ENCODE data around the gene CEP290. TPM values are rescaled to one million over a fixed set of nuclear protein-coding genes. Genes with fewer than 3 reads are reported as not detected.

Gene CEP290
- total and polyA plus RNA-seq, 4 donors: 1.0 to 4.7 (median 4.0) TPM

DNA sequence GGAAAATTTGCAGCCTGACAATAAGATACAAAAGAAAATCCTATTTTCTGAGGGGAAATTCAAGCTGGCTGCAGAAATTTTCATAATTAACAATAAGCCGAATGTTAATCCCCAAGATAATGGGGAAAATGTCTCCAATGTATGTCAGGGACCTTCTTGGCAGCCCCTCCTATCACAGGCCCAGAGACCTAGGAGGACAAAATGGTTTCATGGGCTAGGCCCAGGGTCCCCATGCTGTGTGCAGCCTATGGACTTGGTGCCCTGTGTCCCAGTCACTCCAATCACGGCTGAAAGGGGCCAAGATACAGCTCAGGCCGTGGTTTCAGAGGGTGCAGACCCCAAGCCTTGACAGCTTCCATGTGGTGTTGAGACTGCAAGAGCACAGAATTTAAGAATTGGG is 123.9 kb downstream of the CEP290 start:
- Histone ChIP-seq H3K27me3 (ENCODE audit: control insufficient read depth in 4 of 4, insufficient read depth in 4 of 4, low read length in 3 of 4) (no peaks in the 10 kb centered on the region), H3K27ac (ENCODE audit: low read depth in 1 of 2, low read length in 2 of 2) (no peak overlapping the region), H3K36me3 (ENCODE audit: control insufficient read depth in 4 of 4, insufficient read depth in 3 of 4, low read depth in 1 of 4, low read length in 3 of 4) (no peaks in the 10 kb centered on the region), H3K9ac (ENCODE audit: low read depth in 1 of 2, low read length in 2 of 2) (no peak overlapping the region), H3K4me1 (ENCODE audit: control insufficient read depth in 4 of 4, insufficient read depth in 4 of 4, low read length in 3 of 4) (no peaks in the 10 kb centered on the region), H3K9me3 (ENCODE audit: control insufficient read depth in 4 of 4, low read length in 3 of 4) (no peaks in the 10 kb centered on the region), H3K4me3 (ENCODE audit: low read depth in 1 of 3, low read length in 3 of 3) (no peak overlapping the region)
- 79% methylated on average over 3 of the region's 3 CpGs for WGBS
- TF ChIP-seq, protein P1, sequence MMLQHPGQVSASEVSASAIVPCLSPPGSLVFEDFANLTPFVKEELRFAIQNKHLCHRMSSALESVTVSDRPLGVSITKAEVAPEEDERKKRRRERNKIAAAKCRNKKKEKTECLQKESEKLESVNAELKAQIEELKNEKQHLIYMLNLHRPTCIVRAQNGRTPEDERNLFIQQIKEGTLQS (IDR thresholded peaks at IDR 0.05): no peak
- no peak for DNase-seq (ENCODE audit: low spot score)

GRCh38 chr12:88015825-88016224 is 126.1 kb downstream of the CEP290 start:
- H3K4me3 ChIP-seq (ENCODE audit: low read depth in 1 of 3, low read length in 3 of 3): no peak overlapping the region
- TF ChIP-seq JUND (IDR thresholded peaks at IDR 0.05): no peak
- TF ChIP-seq YY1 (IDR thresholded peaks at IDR 0.05): no peak
- TF ChIP-seq RAD21 (IDR thresholded peaks at IDR 0.05): no peak
- TF ChIP-seq, protein P2, sequence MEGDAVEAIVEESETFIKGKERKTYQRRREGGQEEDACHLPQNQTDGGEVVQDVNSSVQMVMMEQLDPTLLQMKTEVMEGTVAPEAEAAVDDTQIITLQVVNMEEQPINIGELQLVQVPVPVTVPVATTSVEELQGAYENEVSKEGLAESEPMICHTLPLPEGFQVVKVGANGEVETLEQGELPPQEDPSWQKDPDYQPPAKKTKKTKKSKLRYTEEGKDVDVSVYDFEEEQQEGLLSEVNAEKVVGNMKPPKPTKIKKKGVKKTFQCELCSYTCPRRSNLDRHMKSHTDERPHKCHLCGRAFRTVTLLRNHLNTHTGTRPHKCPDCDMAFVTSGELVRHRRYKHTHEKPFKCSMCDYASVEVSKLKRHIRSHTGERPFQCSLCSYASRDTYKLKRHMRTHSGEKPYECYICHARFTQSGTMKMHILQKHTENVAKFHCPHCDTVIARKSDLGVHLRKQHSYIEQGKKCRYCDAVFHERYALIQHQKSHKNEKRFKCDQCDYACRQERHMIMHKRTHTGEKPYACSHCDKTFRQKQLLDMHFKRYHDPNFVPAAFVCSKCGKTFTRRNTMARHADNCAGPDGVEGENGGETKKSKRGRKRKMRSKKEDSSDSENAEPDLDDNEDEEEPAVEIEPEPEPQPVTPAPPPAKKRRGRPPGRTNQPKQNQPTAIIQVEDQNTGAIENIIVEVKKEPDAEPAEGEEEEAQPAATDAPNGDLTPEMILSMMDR (IDR thresholded peaks at IDR 0.05; ENCODE audit: low read depth, low read length, missing input control): no peak
- TF ChIP-seq, protein P1 (IDR thresholded peaks at IDR 0.05): no peak
- TF ChIP-seq SP1 (IDR thresholded peaks at IDR 0.05): no peak
- DNase-seq (ENCODE audit: low spot score): no peak
- no peaks in the 10 kb centered on the region for H3K36me3 ChIP-seq (ENCODE audit: control insufficient read depth in 4 of 4, insufficient read depth in 3 of 4, low read depth in 1 of 4, low read length in 3 of 4)
- no peaks in the 10 kb centered on the region for H3K9me3 ChIP-seq (ENCODE audit: control insufficient read depth in 4 of 4, low read length in 3 of 4)
- H3K27ac ChIP-seq (ENCODE audit: low read depth in 1 of 2, low read length in 2 of 2): no peak overlapping the region
- H3K27me3 ChIP-seq (ENCODE audit: control insufficient read depth in 4 of 4, insufficient read depth in 4 of 4, low read length in 3 of 4): no peaks in the 10 kb centered on the region
- H3K4me1 ChIP-seq (ENCODE audit: control insufficient read depth in 4 of 4, insufficient read depth in 4 of 4, low read length in 3 of 4): no peaks in the 10 kb centered on the region
- H3K9ac ChIP-seq (ENCODE audit: low read depth in 1 of 2, low read length in 2 of 2): no peak overlapping the region
- 60% methylated on average over 1 of the region's 1 CpG for WGBS

DNA sequence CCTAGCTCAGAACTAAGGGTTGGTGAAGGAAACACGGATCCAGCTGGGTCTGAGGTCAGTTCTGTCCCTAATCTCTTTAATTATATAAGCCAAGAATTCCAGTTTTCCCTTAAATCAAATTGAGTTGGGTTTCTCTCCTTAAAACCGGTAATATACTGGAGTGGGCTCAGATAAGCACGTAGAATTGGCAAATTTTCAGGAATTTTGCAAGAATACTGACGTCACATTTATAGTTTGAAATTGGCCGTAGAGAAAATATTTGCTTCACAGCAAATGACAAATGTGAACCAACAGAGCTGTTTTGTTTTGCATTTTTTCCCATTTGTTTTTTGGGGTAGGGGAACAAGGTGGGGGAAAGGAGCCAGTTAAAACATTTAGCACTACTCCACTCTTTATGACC is 130.1 kb downstream of the CEP290 start:
- no peaks in the 10 kb centered on the region for H3K36me3 ChIP-seq (ENCODE audit: control insufficient read depth in 4 of 4, insufficient read depth in 3 of 4, low read depth in 1 of 4, low read length in 3 of 4)
- no peak overlapping the region for H3K9ac ChIP-seq (ENCODE audit: low read depth in 1 of 2, low read length in 2 of 2)
- no peaks in the 10 kb centered on the region for H3K9me3 ChIP-seq (ENCODE audit: control insufficient read depth in 4 of 4, low read length in 3 of 4)
- TF ChIP-seq, protein P3, sequence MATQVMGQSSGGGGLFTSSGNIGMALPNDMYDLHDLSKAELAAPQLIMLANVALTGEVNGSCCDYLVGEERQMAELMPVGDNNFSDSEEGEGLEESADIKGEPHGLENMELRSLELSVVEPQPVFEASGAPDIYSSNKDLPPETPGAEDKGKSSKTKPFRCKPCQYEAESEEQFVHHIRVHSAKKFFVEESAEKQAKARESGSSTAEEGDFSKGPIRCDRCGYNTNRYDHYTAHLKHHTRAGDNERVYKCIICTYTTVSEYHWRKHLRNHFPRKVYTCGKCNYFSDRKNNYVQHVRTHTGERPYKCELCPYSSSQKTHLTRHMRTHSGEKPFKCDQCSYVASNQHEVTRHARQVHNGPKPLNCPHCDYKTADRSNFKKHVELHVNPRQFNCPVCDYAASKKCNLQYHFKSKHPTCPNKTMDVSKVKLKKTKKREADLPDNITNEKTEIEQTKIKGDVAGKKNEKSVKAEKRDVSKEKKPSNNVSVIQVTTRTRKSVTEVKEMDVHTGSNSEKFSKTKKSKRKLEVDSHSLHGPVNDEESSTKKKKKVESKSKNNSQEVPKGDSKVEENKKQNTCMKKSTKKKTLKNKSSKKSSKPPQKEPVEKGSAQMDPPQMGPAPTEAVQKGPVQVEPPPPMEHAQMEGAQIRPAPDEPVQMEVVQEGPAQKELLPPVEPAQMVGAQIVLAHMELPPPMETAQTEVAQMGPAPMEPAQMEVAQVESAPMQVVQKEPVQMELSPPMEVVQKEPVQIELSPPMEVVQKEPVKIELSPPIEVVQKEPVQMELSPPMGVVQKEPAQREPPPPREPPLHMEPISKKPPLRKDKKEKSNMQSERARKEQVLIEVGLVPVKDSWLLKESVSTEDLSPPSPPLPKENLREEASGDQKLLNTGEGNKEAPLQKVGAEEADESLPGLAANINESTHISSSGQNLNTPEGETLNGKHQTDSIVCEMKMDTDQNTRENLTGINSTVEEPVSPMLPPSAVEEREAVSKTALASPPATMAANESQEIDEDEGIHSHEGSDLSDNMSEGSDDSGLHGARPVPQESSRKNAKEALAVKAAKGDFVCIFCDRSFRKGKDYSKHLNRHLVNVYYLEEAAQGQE (IDR thresholded peaks at IDR 0.05): no peak
- TF ChIP-seq GABPA (IDR thresholded peaks at IDR 0.05 in 1 of 2, conservative IDR thresholded peaks at IDR 0.05 in 1 of 2): no peak
- TF ChIP-seq, protein P2 (IDR thresholded peaks at IDR 0.05; ENCODE audit: low read depth, low read length, missing input control): no peak
- TF ChIP-seq, protein P1 (IDR thresholded peaks at IDR 0.05): no peak
- TF ChIP-seq FOXA2 (IDR thresholded peaks at IDR 0.05): no peak
- no peak for TF ChIP-seq FOXA1 (IDR thresholded peaks at IDR 0.05)
- no peak for TF ChIP-seq RAD21 (IDR thresholded peaks at IDR 0.05)
- TF ChIP-seq, protein P4, sequence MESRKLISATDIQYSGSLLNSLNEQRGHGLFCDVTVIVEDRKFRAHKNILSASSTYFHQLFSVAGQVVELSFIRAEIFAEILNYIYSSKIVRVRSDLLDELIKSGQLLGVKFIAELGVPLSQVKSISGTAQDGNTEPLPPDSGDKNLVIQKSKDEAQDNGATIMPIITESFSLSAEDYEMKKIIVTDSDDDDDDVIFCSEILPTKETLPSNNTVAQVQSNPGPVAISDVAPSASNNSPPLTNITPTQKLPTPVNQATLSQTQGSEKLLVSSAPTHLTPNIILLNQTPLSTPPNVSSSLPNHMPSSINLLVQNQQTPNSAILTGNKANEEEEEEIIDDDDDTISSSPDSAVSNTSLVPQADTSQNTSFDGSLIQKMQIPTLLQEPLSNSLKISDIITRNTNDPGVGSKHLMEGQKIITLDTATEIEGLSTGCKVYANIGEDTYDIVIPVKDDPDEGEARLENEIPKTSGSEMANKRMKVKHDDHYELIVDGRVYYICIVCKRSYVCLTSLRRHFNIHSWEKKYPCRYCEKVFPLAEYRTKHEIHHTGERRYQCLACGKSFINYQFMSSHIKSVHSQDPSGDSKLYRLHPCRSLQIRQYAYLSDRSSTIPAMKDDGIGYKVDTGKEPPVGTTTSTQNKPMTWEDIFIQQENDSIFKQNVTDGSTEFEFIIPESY (IDR thresholded peaks at IDR 0.05): no peak
- TF ChIP-seq JUND (IDR thresholded peaks at IDR 0.05): no peak
- TF ChIP-seq TAF1 (conservative IDR thresholded peaks at IDR 0.05): no peak
- TF ChIP-seq YY1 (IDR thresholded peaks at IDR 0.05): no peak
- TF ChIP-seq EGR1 (IDR thresholded peaks at IDR 0.05; ENCODE audit: low read depth in 2 of 2): no peak
- no peak for TF ChIP-seq RXRA (IDR thresholded peaks at IDR 0.05)
- no peak for TF ChIP-seq NR2F2 (IDR thresholded peaks at IDR 0.05)
- no peaks in the 10 kb centered on the region for H3K4me1 ChIP-seq (ENCODE audit: control insufficient read depth in 4 of 4, insufficient read depth in 4 of 4, low read length in 3 of 4)
- H3K27ac ChIP-seq (ENCODE audit: low read depth in 1 of 2, low read length in 2 of 2): no peak overlapping the region
- DNase-seq (ENCODE audit: low spot score): no peak
- H3K4me3 ChIP-seq (ENCODE audit: low read depth in 1 of 3, low read length in 3 of 3): no peak overlapping the region
- no peaks in the 10 kb centered on the region for H3K27me3 ChIP-seq (ENCODE audit: control insufficient read depth in 4 of 4, insufficient read depth in 4 of 4, low read length in 3 of 4)
- 66% methylated on average over 5 of the region's 5 CpGs for WGBS
